ENCODE results near the gene DDHD1. TPM values are rescaled to one million over a fixed set of nuclear protein-coding genes. Genes with fewer than 3 reads are reported as not detected.

Gene DDHD1
- 10 to 100 TPM; 31.8 to 46.0 TPM for total RNA-seq

DNA sequence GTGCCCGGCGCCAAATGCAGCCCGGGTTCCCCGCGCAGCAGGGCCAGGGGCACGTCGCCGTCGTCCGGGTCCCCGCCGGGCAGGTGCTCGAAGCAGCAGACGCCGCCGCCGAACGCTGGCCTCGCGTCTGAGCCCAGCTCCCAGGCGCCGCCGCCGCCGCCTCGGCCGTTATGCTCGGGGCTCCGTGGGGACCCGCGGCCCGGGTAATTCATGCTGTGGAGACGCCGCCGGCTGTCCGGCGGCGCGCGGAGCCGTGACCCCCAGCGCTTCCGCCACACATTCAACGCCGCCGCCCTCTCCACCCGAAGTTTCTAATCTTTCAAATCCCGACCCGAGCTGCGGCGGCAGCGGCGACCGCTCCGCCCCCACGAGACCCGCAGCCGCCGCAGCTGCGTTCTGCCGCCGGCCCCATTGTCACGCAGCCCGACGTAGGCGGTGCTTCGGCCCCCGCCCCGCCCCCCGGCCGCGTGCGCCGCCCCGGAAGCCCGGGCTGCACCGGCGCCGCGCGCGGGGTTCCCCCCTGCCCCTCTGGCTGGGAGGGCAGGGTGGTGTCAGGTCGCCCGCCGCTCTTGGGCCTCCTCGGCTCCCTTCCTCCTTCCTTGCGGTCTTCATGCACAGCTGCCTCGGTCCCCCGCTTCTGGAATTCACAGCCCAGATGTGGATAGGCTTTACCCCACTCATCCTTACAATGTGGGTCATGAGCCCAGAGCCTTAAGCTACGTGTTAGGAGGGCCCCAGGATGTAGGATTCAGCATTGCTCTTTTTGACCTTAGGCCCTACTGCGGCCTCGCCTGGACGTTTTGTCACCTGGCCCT, at the start of gene DDHD1:
TSS of gene DDHD1 (minus strand) at position 437 of the 815 bp plus-strand sequence. CDS start at position 212, 225 bp downstream.
- DNase-seq (ENCODE audit: low spot score) (peak; percentile 9), ATAC-seq (ENCODE audit: insufficient number of reproducible peaks, low FRiP score, low read depth) (peak; percentile 84)
- H3K4me3 ChIP-seq, result peak within 1 kb of the TSS; percentile 79
- H3K27me3 ChIP-seq (replicated peaks; ENCODE audit: insufficient read depth), result no peaks in the 10 kb centered on the region
- H3K9me3 ChIP-seq, result no peaks in the 10 kb centered on the region
- TF ChIP-seq, protein P1, sequence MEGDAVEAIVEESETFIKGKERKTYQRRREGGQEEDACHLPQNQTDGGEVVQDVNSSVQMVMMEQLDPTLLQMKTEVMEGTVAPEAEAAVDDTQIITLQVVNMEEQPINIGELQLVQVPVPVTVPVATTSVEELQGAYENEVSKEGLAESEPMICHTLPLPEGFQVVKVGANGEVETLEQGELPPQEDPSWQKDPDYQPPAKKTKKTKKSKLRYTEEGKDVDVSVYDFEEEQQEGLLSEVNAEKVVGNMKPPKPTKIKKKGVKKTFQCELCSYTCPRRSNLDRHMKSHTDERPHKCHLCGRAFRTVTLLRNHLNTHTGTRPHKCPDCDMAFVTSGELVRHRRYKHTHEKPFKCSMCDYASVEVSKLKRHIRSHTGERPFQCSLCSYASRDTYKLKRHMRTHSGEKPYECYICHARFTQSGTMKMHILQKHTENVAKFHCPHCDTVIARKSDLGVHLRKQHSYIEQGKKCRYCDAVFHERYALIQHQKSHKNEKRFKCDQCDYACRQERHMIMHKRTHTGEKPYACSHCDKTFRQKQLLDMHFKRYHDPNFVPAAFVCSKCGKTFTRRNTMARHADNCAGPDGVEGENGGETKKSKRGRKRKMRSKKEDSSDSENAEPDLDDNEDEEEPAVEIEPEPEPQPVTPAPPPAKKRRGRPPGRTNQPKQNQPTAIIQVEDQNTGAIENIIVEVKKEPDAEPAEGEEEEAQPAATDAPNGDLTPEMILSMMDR (IDR thresholded peaks at IDR 0.05), result no peak
- peaks cover 14 to 20% of the 10 kb centered on the region in 2 donors for H3K4me1 ChIP-seq (ENCODE audit: control insufficient read depth in 1 of 2, low read depth in 2 of 2)
- H3K36me3 ChIP-seq, result no peaks in the 10 kb centered on the region
- peak within 1 kb of the TSS; percentile 86 to 87 for H3K27ac ChIP-seq

DNA sequence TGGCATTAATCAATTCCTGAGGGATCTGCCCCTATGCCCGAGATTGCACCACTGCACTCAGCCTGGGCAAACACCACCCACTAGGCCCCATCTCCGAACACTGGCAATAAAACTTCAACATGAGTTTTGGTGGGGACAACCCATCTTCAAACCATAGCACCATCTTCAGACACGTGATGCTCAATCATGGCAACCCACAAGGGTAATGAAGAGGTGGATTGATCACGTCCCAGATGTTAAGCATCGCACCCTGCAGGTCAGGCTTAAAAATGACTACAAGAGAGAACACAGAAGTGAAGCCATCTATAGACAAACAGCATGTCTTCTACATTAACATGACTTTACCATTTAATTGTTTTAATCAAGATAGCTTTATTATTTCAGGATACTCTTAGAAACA, 42.8 kb upstream of the DDHD1 start:
- DNase-seq (ENCODE audit: low spot score), result no peak
- Histone ChIP-seq H3K4me3 (no peak overlapping the region), H3K36me3 (no peaks in the 10 kb centered on the region), H3K9me3 (no peaks in the 10 kb centered on the region), H3K4me1 (ENCODE audit: control insufficient read depth in 1 of 2, low read depth in 2 of 2) (no peaks in the 10 kb centered on the region), H3K27me3 (replicated peaks; ENCODE audit: insufficient read depth) (no peaks in the 10 kb centered on the region), H3K27ac (no peak overlapping the region)
- TF ChIP-seq, protein P1 (IDR thresholded peaks at IDR 0.05), result no peak
- ATAC-seq (ENCODE audit: insufficient number of reproducible peaks, low FRiP score, low read depth), result no peak

DNA sequence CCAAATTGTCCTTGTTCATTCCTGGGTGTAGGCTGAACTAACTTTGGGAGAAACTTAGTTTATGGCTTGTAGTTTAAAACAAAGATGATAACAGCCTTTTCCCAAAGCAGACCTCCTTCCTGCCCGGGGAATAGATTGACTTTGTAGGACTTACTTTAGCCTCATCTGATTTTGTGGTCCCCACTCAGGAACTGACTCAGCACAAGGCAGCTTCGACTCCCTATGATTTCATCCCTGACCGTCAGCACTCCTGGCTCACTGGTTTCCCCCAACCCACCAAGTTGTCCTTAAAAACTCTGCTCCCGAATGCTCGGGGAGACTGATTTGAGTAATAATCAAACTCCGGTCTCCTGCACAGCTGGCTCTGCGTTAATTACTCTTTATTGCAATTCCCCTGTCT, 40.1 kb upstream of the DDHD1 start:
- DNase-seq (ENCODE audit: low spot score), result no peak
- no peaks in the 10 kb centered on the region for H3K4me1 ChIP-seq (ENCODE audit: control insufficient read depth in 1 of 2, low read depth in 2 of 2)
- ATAC-seq (ENCODE audit: insufficient number of reproducible peaks, low FRiP score, low read depth), result no peak
- H3K27ac ChIP-seq, result no peak overlapping the region
- TF ChIP-seq, protein P1 (IDR thresholded peaks at IDR 0.05), result no peak
- no peaks in the 10 kb centered on the region for H3K27me3 ChIP-seq (replicated peaks; ENCODE audit: insufficient read depth)
- H3K36me3 ChIP-seq, result no peaks in the 10 kb centered on the region
- H3K4me3 ChIP-seq, result no peak overlapping the region
- no peaks in the 10 kb centered on the region for H3K9me3 ChIP-seq

DNA sequence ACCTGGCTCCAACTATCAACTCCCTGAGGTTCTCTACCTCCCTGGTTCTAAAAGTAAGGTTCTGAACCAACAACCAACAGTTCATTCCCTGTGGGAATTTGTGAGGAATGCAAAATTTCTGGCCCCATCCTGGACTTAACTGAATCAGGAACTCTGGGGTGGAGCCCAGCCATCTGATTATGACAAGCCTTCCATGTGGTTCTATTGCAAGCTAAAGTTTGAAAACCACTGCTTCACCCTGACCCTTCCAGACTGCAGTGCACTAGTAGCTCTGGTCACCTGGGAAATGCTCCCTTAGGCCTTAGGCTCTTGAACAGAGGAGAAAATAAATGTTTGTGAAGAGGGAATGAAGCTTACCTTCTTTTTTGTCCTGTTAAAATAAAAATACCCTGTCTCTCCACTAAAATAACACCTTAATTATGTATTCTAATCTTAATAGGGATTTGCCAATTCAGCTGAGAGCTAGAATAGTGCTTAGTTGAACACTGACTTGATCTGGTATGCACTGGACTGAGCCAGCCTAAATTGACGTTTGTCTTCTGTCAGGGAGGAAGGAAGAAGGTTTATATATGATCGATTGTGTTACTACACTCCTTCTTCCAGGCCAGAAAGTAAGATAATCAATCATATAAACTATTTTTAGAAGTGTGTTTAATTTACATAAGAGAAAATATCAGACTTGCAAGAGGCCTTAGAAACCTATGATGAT, 39.1 kb upstream of the DDHD1 start:
- Histone ChIP-seq H3K27ac (no peak overlapping the region), H3K4me3 (no peak overlapping the region), H3K27me3 (replicated peaks; ENCODE audit: insufficient read depth) (no peaks in the 10 kb centered on the region), H3K4me1 (ENCODE audit: control insufficient read depth in 1 of 2, low read depth in 2 of 2) (no peaks in the 10 kb centered on the region), H3K9me3 (no peaks in the 10 kb centered on the region), H3K36me3 (no peaks in the 10 kb centered on the region)
- no peak for ATAC-seq (ENCODE audit: insufficient number of reproducible peaks, low FRiP score, low read depth)
- TF ChIP-seq, protein P1 (IDR thresholded peaks at IDR 0.05), result no peak
- DNase-seq (ENCODE audit: low spot score), result no peak

DNA sequence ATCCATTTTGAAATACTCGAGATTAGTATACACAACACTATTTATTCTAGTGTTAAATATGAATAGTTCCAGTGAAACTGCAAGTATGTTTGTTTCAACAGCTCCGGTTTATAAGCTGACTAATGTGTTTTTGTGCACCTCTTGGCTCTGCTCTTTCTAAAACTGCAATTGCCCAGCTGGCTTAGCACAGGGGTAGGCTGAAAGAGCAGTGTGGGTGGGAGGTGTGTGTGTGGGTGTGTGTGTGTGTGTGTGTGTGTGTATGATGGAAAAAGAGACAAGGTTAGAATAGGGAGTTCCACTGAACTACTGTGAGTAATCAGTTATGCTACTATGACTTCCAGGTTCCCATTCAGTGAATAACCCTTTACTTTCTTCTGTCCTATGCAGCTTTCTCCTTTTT, 37.8 kb upstream of the DDHD1 start:
- Histone ChIP-seq H3K4me3 (no peak overlapping the region), H3K4me1 (ENCODE audit: control insufficient read depth in 1 of 2, low read depth in 2 of 2) (no peaks in the 10 kb centered on the region), H3K27me3 (replicated peaks; ENCODE audit: insufficient read depth) (no peaks in the 10 kb centered on the region), H3K9me3 (no peaks in the 10 kb centered on the region), H3K27ac (no peak overlapping the region), H3K36me3 (no peaks in the 10 kb centered on the region)
- DNase-seq (ENCODE audit: low spot score) (no peak), ATAC-seq (ENCODE audit: insufficient number of reproducible peaks, low FRiP score, low read depth) (no peak)
- TF ChIP-seq, protein P1 (IDR thresholded peaks at IDR 0.05), result no peak
